Right lobe of liver (tissue), 6 donors: ENCODE data around the gene H19. TPM values are rescaled to one million over a fixed set of nuclear protein-coding genes. Genes with fewer than 3 reads are reported as not detected.

ENCODE experiments used
- ATAC-seq, 4 donors: fragments of 200-7000 bp; cut with Tn5 transposase; one replicate each; pipeline ENCODE4 v1.9.1; 2020; ENCODE audit warnings: mild to moderate bottlenecking in 4 of 4, moderate library complexity in 4 of 4
- DNase-seq, 3 donors: peaks; one replicate each; pipeline ENCODE4 v3.0.0-alpha.2; 2020
- H3K27ac ChIP-seq, 3 donors: fragments of 200-600 bp; one replicate each; pipeline ENCODE4 v1.8.0; 2022
- H3K27me3 ChIP-seq, 2 donors: fragments of 200-600 bp; one replicate each; pipeline ENCODE4 v1.8.0; 2022
- H3K36me3 ChIP-seq, 4 donors: fragments of 200-600 bp; sonication (generic) in 1 of 4; one replicate each; pipeline versions ENCODE4 v1.5.1 to v1.8.0; 2017 to 2022; ENCODE audit warnings: control low read depth in 1 of 4
- H3K4me1 ChIP-seq, 4 donors: fragments of 200-600 bp; sonication (generic) in 1 of 4; one replicate each; pipeline versions ENCODE4 v1.5.1 to v1.8.0; 2017 to 2022; ENCODE audit warnings: control low read depth in 1 of 4
- H3K4me3 ChIP-seq, 3 donors: fragments of 200-600 bp; one replicate each; pipeline ENCODE4 v1.8.0; 2022
- H3K9me3 ChIP-seq, 4 donors: fragments of 200-600 bp; sonication (generic) in 1 of 4; one replicate each; pipeline versions ENCODE4 v1.5.1 to v1.8.0; 2017 to 2022; ENCODE audit warnings: control low read depth in 1 of 4
- CTCF ChIP-seq, 4 donors: fragments of 200-600 bp in 3 of 4; fragments of 450-650 bp in 1 of 4; IDR thresholded peaks; one replicate each; pipeline versions ENCODE4 v1.5.1 to v1.8.0; 2016 to 2022; ENCODE audit warnings: antibody characterized with exemption in 4 of 4, mild to moderate bottlenecking in 2 of 4
- POLR2A ChIP-seq: fragments of 450-650 bp; IDR thresholded peaks from one replicate; pipeline ENCODE4 v1.6.1; 2017; ENCODE audit warnings: antibody characterized with exemption, mild to moderate bottlenecking
- WGBS: methylation state at CpG from one replicate; pipeline ENCODE4 v1.1.6; 2018; ENCODE audit warnings: low coverage, low lambda C conversion rate; ENCODE audit not compliant: insufficient coverage; ENCODE audit errors: missing lambda C conversion rate; 5-methylcytosine and 5-hydroxymethylcytosine counted together
- intact Hi-C, 2 donors: fragments of 100-400 bp; cut with DNase I; formaldehyde crosslinking; loops; one replicate each; pipeline versions ENCODE4 v1.11.2 to v1.14.1; 2022
- total RNA-seq, 6 experiments: library from RNA; depleted of rRNA in 2 of 6; stranded (reverse); fragments of >200 nt in 2 of 6; fragmentation: NEBNext Ultra II Directional in 3 of 6; extraction: Animal tissue kit (Norgen Biotek cat#: 25700) in 3 of 6; gene quantifications; one replicate each; pipeline versions ENCODE4 v1.1.0 to v1.2.4, GENCODE V29; 2016 to 2023
- donor health status: DM: no; HTN: yes; CAD: no.
- donor health status: DM: no; HTN: no; CAD: no.
- donor health status: DM: no; HTN: no; CAD: no.
- donor health status: DM: no; HTN: yes; CAD: no.
- donor health status: DM: no; HTN: yes; CAD: no.

Gene H19
- total RNA-seq, 6 experiments from 2014 or later, result 143 to 898 (median 229) TPM

GRCh38 chr11:1998290-1998689, 648 bp upstream of the H19 start:
- H3K4me3 ChIP-seq, result no peak overlapping the region
- no peaks in the 10 kb centered on the region for H3K4me1 ChIP-seq
- TF ChIP-seq CTCF (IDR thresholded peaks at IDR 0.05) (no peak), POLR2A (no peak)
- no peaks in the 10 kb centered on the region for H3K9me3 ChIP-seq
- no peak overlapping the region for H3K27ac ChIP-seq
- H3K36me3 ChIP-seq, result no peaks in the 10 kb centered on the region
- no peak for DNase-seq
- intact Hi-C loops, result no loop called here
- ATAC-seq, result peak; percentile 62 to 73 (median 67)
- H3K27me3 ChIP-seq, result no peaks in the 10 kb centered on the region
- no CpG with 5 or more reads among the region's 28 CpGs for WGBS

GRCh38 chr11:1994121-1994520, 3.5 kb downstream of the H19 start:
- TF ChIP-seq POLR2A, result no peak
- TF ChIP-seq CTCF (IDR thresholded peaks at IDR 0.05), result no peak
- no peaks in the 10 kb centered on the region for H3K27me3 ChIP-seq
- H3K36me3 ChIP-seq, result no peaks in the 10 kb centered on the region
- intact Hi-C loops, result no loop called here
- DNase-seq (peak; percentile 8 to 32 (median 18)), ATAC-seq (peak in 1 of 4 donors; percentile 10)
- no peak overlapping the region for H3K27ac ChIP-seq
- H3K9me3 ChIP-seq, result no peaks in the 10 kb centered on the region
- H3K4me1 ChIP-seq, result no peaks in the 10 kb centered on the region
- no CpG with 5 or more reads among the region's 13 CpGs for WGBS
- H3K4me3 ChIP-seq, result no peak overlapping the region

- Histone ChIP-seq H3K4me1 (no peaks in the 10 kb centered on the region), H3K4me3 (no peak overlapping the region), H3K27ac (no peak overlapping the region), H3K27me3 (no peaks in the 10 kb centered on the region), H3K36me3 (no peaks in the 10 kb centered on the region), H3K9me3 (no peaks in the 10 kb centered on the region)
- no peak for TF ChIP-seq POLR2A
- TF ChIP-seq CTCF (IDR thresholded peaks at IDR 0.05), result no peak
- intact Hi-C loops, result no loop called here
- DNase-seq (peak; percentile 10 to 41 (median 31)), ATAC-seq (no peak)
- WGBS, result no CpG with 5 or more reads among the region's 26 CpGs
Observed at GRCh38 chr11:1992111-1992510, 5.5 kb downstream of the H19 start.

- H3K4me1 ChIP-seq, result no peaks in the 10 kb centered on the region
Observed at GRCh38 chr11:1990872-1991578, 6.6 kb downstream of the H19 start.

More at GRCh38 chr11:1990872-1991578, 6.6 kb downstream of the H19 start:
- H3K27me3 ChIP-seq, result no peaks in the 10 kb centered on the region
- intact Hi-C loops, result no loop called here
- no peaks in the 10 kb centered on the region for H3K9me3 ChIP-seq
- H3K4me3 ChIP-seq, result no peak overlapping the region
- no peaks in the 10 kb centered on the region for H3K36me3 ChIP-seq
- DNase-seq (no peak), ATAC-seq (peak in 1 of 4 donors; percentile 37)
- no peak overlapping the region for H3K27ac ChIP-seq
- WGBS, result no CpG with 5 or more reads among the region's 29 CpGs
- TF ChIP-seq CTCF (IDR thresholded peaks at IDR 0.05) (no peak), POLR2A (no peak)
